ENCODE results near the gene OLFML2B. TPM values are rescaled to one million over a fixed set of nuclear protein-coding genes. Genes with fewer than 3 reads are reported as not detected.

The OLFML2B gene
- total RNA-seq, 1 experiment from 2014 or later: 28.4 TPM

DNA sequence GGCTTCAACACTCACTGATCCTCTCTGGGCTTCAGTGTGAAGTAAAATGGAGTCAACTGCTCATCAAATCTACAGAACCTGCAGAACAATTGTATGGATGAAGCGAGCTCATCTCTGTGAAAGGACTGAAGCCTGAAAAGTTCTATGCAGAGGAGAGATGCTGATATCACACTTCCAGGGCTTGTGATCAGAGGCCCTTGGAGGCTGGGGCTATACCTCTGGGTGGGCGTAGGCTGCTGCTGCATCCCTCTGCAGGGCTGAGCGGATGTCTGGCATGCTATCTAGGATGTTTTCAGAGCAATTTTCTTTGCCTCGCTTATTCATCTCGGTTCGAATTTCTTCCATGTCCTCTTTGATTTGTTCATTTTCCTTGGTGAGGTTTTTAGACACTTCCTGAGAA, 17.6 kb downstream of the OLFML2B start:
- no peak for DNase-seq (ENCODE audit: low read depth)

DNA sequence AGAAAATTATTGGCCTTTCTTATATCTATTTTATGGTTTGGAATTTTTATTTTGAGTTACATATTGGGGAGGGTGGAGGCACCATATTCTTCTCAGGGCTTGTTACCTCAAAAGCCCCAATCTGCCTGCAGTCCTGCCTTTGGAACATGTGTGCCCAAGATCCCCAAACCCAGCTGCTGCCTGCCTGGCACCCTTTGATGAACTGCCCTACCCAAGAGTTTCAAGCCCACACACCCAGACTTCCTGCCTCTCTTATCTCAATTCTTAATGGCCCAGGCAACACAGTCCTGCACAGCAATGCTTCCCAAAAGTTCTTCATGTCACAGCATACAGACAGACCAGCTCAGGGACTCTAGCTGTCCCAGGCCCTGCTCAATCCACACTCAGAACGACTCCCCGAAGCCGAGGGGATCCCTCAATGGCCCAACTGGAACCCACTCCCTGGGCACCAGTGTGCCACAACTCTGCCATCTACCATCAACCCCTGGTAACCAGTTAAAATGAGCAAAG, 19.2 kb downstream of the OLFML2B start:
- DNase-seq (ENCODE audit: low read depth): peak; percentile 24

DNA sequence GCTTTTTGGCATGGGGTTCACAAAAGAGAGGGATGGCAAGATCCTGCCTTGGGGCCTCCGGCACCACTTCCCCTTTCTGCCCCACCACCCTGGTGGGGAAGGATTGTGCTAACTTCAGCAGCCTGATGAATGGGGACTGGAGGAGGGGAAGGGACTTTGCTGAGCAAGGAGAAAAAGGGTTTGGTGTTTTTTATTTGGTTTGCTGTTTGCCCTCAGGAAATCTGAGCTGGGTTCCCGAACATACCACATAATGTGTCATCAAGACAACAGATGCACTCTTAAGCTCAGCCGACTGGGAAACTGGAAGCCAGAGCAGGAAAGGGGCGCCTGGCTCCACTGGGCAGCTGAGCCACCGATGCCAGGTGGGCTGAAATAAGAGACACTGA, 19.8 kb downstream of the OLFML2B start:
- peak; percentile 98 for DNase-seq (ENCODE audit: low read depth)

- peak; percentile 100 for DNase-seq (ENCODE audit: low read depth)
Measured at GRCh38 chr1:162003061-162003829, 20.4 kb downstream of the OLFML2B start.

GRCh38 chr1:162000053-162000420, 23.6 kb downstream of the OLFML2B start:
- no peak for DNase-seq (ENCODE audit: low read depth)

- DNase-seq (ENCODE audit: low read depth): no peak
Measured at GRCh38 chr1:161999301-162000052, 24.2 kb downstream of the OLFML2B start.

DNA sequence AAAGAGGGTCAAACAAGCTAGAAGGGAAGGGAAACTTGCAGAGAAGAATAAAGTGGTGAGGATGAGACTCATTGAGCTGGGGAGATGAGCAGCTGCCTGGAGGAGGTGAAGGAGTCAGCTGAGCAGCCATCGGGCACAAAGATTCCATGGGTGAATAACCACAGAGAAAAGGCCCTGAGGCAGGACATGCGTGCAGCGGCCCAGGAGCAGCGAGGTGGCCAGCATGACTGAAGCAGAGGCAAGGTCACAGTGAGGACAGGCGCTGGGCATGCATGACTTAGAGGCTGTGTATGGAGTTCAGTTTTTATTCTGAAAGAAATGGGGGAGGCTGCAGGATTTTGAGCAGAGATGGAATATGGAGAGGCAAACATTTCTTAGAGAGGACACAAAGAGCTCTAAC, 24.9 kb downstream of the OLFML2B start:
- peak; percentile 96 for DNase-seq (ENCODE audit: low read depth)

DNA sequence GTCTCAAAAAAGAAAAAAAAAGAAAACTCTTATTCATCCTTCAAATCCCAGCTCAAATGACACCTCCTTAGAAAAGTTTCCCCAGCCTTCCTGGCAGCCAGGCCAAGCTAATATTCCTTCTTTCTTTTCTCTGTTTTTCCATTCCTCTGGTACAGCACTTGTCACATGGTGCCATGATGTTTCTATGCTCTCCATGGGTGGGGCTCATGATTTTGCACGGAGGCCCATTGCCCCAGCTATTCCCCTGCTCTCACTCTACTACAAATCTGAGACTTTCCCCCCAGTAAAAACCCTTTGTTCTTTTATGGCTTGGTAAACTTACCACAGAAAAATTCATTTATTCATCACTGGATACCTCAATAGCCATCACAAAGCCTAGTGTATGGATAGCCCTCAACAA, 26.5 kb downstream of the OLFML2B start:
- DNase-seq (ENCODE audit: low read depth): no peak

GRCh38 chr1:161994175-161994668, 29.4 kb downstream of the OLFML2B start:
- peak; percentile 83 for DNase-seq (ENCODE audit: low read depth)

DNA sequence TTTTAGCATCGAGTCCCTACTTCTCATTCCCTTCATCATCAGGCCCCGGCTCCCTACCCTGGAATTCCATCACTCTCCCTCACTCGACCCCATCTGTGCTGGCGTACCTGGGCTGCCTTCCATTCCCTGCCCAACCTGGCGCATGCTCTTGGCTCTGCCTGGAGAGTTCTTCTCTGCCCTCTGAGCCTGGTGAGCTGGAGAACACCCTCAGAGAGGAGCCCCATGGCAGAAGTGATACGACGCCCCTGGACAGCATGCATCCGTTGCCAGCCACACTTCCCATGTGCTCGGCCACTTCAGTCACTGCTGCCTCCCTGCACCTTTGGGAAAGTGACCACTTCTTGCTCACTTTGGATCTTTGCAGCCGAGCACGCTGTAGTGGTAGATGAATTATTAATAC, 30.1 kb downstream of the OLFML2B start:
- no peak for DNase-seq (ENCODE audit: low read depth)

DNA sequence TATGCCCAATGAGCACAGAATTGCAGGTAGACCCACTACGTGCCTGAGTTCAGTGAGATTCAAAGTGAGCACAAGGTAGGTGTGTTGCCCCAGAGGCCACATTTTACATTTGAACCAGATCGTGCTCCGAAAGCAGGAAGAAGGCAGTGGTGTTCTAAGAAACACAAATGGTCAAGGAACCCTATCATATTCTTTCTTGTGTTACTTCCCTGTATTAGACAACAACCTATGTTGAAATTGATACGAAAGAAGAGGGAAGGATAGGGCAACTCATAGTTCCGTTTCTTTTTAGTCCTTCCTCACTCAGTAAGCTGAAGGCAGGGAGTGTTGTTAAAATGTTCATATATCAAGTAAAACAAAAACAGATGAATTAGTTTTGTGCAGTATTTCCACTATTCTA, 33.9 kb downstream of the OLFML2B start:
- no peak for DNase-seq (ENCODE audit: low read depth)

DNA sequence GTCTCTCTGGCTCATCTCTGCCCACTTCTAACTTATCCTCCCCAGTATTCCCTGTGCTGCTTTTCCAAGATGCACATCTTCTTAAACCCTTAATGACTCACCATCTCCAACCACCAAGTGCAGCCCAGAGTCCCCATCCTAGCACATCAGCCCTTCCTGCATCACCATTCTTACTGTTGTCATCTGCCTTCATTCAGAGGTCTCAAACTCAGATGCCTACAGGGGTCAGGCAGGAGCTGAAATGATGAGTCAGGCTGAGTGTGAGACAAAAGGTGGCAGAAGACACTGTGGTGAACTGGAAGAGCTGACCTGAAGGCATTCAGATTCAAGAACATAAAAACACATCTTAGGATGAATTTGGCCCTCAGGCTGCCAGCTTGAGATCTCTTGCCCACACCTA, 34.6 kb downstream of the OLFML2B start:
- DNase-seq (ENCODE audit: low read depth): peak; percentile 84

DNA sequence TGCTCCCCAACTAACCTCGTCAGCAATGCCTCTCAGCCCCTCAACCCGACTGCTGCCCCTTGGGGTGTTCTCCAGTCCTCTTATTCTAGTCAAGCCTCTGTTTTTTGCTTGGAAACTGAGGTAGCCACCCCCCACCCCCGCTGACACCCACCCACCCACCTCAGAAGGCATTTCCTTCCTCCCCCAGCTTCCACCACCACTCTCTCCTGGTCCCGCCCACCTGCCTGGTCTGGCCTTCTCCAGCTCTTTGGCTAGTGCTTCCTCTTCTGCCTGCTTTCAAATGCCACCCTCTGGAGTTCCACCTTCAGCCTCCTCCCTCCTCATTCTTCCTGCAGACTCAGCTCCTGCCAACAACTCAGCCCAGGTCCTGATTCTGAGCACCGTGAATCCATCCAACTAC, 35.3 kb downstream of the OLFML2B start:
- DNase-seq (ENCODE audit: low read depth): no peak

- no peak for DNase-seq (ENCODE audit: low read depth)
Measured at GRCh38 chr1:161987872-161988271, 35.8 kb downstream of the OLFML2B start.

GRCh38 chr1:161987303-161987702, 36.4 kb downstream of the OLFML2B start:
- no peak for DNase-seq (ENCODE audit: low read depth)

DNA sequence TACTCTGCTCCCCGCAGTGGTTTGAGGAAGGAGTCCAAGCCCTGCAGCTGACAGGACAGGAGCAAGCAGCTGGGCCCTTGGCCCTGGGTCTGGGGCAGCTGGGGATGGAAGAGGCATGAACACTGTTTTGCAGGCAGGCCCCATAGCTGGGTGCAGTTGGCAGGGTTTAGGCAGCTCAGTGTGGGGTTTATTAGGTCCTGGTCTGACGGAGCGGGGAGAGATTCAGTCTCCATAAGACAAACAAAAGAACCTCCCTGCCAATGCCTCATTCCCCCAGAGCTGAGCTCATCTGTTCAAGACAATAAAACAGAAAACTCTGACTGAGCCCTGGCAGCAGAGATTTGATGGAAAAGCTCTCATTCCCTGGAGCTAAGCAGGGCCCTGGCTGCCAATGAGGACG, 37.3 kb downstream of the OLFML2B start:
- no peak for DNase-seq (ENCODE audit: low read depth)

DNA sequence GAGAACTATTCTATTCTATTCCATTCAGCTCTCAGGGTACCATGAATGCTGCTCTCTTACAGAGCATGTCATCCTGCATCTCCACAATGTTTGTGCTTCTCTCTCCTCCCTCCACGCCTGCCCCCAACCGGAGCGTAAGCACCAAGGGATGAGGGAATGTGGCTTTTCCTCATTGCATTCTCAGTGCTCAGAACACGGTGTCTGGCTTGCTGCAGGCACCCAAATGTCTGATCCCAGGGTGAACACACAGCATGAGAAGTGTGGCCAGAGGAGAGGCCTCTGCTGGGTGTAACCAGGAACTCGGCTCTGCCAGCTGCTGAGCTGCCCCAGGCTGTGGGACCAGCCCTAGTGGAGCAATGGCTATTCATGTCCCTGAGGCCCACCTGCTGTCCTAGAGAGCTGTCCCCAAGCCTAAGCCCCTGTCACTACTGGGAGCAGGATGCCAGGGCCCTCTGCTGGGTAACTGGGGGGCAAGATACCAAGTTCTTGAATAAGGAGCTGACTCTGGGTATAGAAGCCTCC, 38.3 kb downstream of the OLFML2B start:
- DNase-seq (ENCODE audit: low read depth): no peak

DNA sequence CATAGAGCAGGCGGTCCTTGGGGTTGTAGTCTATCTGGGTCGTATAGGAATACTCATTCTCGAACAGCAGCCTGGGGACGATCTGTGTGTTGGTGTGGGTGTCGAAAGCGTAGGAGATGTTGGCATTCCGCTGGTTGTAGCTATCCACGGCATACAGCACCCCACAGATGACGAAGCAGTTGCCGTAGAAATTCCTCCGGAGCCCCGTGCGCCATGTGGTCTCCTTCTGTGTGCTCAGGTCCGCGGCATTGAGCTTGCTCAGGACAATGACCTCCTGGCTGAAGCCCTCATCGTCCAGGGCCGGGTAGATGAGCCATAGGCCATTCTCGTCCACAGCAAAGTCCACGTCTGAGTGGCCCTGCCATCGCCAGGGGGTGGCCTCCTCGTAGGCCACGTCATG, 39.9 kb downstream of the OLFML2B start:
- DNase-seq (ENCODE audit: low read depth): no peak

GRCh38 chr1:161982917-161983316, 40.8 kb downstream of the OLFML2B start:
- no peak for DNase-seq (ENCODE audit: low read depth)

DNA sequence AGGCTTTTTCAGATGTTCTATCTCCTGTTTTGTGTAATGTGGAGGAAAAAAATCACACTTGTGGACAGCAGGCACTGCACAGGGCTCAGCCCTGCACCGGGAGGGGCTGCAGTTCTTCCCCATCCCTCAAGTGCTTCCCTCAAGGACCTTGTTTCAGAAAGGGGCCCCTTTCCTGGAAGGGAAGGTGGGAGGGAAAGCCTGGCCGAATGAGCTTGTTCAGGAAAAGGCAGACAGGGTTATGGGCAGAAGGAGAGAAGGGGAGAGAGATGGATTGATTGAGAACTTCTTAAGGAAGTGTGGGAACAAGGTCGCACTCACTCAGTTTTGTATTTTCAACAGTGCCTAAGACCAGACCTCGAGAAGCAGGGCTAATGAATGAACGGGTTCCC, 41.2 kb downstream of the OLFML2B start:
- no peak for DNase-seq (ENCODE audit: low read depth)

DNA sequence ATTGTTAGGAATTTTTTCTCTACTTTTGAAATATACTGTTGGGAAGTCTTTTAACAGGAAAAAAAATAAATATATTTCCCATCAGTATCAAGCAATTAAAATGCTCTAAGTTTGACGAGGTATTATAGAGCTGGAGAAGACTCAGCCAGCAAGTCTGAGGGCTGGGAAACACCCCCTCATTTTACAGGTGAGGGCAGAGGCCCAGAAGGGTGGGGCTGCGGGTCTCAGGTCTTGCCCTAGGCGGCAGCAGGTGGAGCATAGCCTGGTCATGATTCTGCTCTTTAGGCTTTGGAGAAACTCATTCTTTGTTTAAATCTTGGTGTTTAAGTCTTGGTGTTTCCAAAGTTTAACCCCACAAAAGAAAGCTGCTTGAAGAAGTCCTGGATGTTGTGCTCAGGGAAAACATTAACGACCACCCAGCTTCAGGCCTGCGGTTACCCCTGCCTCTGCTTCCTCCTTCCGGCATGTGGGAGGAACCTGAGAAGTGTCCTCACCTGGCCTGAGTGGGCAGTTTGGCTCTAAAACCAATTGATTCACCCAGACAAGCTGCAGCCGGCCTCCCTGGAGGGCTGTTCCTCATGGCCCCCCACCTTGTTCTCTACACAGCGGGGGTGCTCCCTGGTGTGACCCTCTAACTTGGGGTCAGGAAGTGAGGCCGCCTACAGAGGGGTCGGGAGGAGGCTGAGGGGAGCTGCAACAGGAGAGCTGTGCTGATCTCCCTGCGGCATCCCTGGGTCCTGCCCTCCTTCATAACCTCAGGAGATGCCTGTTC, 41.7 kb downstream of the OLFML2B start:
- DNase-seq (ENCODE audit: low read depth): no peak

DNA sequence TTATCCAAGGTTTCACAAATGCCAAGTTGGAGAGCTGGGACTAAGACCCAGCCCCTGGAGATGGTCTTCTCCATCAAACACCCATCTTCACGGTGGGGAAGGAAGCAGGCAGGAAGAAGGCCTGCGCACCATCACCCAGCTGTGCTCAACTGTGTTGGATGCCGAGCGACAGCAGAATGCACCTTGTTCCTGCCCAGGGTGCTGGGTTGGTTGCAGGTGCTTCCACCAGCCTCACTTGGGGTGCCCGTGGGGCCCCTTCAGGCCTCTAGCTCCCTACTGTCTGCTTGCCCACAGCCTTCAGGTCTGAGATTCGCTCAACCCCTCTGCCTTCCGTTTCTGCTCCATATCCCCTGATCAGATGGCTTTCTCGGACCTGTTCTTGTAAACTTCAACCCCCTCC, 42.5 kb downstream of the OLFML2B start:
- DNase-seq (ENCODE audit: low read depth): no peak

All from M059J (cell line).